Measurements from ENCODE around the gene PTCRA.

DNA sequence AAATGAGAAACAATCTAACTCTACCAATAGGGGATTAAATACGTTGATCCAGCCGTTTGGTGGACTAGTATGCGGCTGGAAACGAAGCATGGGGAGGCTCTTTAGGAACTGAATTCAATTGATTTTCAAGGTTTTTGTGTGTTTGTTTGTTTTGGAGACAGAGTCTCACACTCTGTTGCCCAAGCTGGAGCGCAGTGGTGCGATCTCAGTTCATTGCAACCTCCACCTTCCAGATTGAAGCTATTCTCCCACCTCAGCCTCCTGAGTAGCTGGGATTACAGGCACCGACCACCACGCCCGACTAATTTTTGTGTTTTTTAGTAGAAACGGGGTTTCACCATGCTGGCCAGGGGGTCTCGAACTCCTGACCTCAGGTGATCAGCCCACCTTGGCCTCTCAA, 20.5 kb downstream of the PTCRA start:
- TF ChIP-seq, protein P1, sequence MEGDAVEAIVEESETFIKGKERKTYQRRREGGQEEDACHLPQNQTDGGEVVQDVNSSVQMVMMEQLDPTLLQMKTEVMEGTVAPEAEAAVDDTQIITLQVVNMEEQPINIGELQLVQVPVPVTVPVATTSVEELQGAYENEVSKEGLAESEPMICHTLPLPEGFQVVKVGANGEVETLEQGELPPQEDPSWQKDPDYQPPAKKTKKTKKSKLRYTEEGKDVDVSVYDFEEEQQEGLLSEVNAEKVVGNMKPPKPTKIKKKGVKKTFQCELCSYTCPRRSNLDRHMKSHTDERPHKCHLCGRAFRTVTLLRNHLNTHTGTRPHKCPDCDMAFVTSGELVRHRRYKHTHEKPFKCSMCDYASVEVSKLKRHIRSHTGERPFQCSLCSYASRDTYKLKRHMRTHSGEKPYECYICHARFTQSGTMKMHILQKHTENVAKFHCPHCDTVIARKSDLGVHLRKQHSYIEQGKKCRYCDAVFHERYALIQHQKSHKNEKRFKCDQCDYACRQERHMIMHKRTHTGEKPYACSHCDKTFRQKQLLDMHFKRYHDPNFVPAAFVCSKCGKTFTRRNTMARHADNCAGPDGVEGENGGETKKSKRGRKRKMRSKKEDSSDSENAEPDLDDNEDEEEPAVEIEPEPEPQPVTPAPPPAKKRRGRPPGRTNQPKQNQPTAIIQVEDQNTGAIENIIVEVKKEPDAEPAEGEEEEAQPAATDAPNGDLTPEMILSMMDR (IDR thresholded peaks at IDR 0.05) = no peak
- TF ChIP-seq EP300 (IDR thresholded peaks at IDR 0.05) (no peak), POLR2A (IDR thresholded peaks at IDR 0.05) (no peak), POLR2AphosphoS5 (IDR thresholded peaks at IDR 0.05) (no peak)

Measured in stomach (tissue), 4 donors.